OCI-LY7 (cell line): ENCODE results near the gene FRAS1. TPM values are rescaled to one million over a fixed set of nuclear protein-coding genes. Genes with fewer than 3 reads are reported as not detected.

Experiments used
- BruUV-seq: library from RNA; stranded (reverse); fragments of 400-500 nt; replicated peaks from 2 replicates; lab custom pipeline; 2021; lab: Mats Ljungman, UMichigan
- CTCF ChIA-PET: fragments of 300-600 bp; sonication (Branson Sonifier 250); formaldehyde crosslinking; loops from one replicate; lab custom pipeline; 2022; ENCODE audit warnings: antibody characterized with exemption; ENCODE audit not compliant: unreplicated experiment; lab: Charles Lee
- POLR2A ChIA-PET: fragments of 300-600 bp; sonication (Branson Sonifier 250); formaldehyde crosslinking; loops from one replicate; lab custom pipeline; 2022; ENCODE audit warnings: antibody characterized with exemption; lab: Charles Lee
- DNase-seq: peaks from one replicate; pipeline ENCODE4 v3.0.0-alpha.2; 2015; ENCODE audit warnings: low spot score
- H2AFZ ChIP-seq: fragments of 200-600 bp; sonication (generic), shearing (Covaris generic); 2 replicates; pipeline ENCODE4 v1.6.1; 2014; ENCODE audit warnings: mild to moderate bottlenecking, antibody characterized with exemption, low read length, moderate library complexity
- H3K27ac ChIP-seq: fragments of 200-600 bp; sonication (generic); 2 replicates; pipeline ENCODE4 v1.5.1; 2014; ENCODE audit warnings: mixed run types, low read depth, mild to moderate bottlenecking, moderate library complexity, low read length, inconsistent platforms; ENCODE audit not compliant: poor library complexity, severe bottlenecking
- H3K36me3 ChIP-seq: fragments of 200-600 bp; sonication (generic); 2 replicates; pipeline ENCODE4 v1.6.1; 2014; ENCODE audit warnings: mild to moderate bottlenecking, antibody characterized with exemption, low read length, moderate library complexity, mixed read lengths; ENCODE audit not compliant: insufficient read depth
- H3K4me1 ChIP-seq: fragments of 200-600 bp; sonication (generic); 2 replicates; pipeline ENCODE4 v1.5.1; 2014; ENCODE audit warnings: mild to moderate bottlenecking, low read length; ENCODE audit not compliant: insufficient read depth, poor library complexity, severe bottlenecking
- H3K4me2 ChIP-seq: fragments of 200-600 bp; sonication (generic); 2 replicates; pipeline ENCODE4 v1.6.1; 2014; ENCODE audit warnings: mild to moderate bottlenecking, low read length
- H3K4me3 ChIP-seq: fragments of 200-600 bp; sonication (generic); 2 replicates; pipeline ENCODE4 v1.5.1; 2014; ENCODE audit warnings: mild to moderate bottlenecking, low read depth, low read length; ENCODE audit not compliant: poor library complexity, severe bottlenecking
- H3K79me2 ChIP-seq: fragments of 200-600 bp; sonication (generic); 2 replicates; pipeline ENCODE4 v1.6.1; 2016; ENCODE audit warnings: low read depth, mild to moderate bottlenecking, low read length, moderate library complexity, mixed read lengths; ENCODE audit not compliant: insufficient read depth
- H3K9me2 ChIP-seq: fragments of 200-600 bp; sonication (generic); 2 replicates; pipeline ENCODE4 v1.6.1; 2016; ENCODE audit warnings: mild to moderate bottlenecking, low read length, mixed read lengths; ENCODE audit not compliant: insufficient read depth
- H3K9me3 ChIP-seq: fragments of 200-600 bp; sonication (generic); 2 replicates; pipeline ENCODE4 v1.6.1; 2014; ENCODE audit warnings: mild to moderate bottlenecking, mixed run types, low read length, mixed read lengths
- H4K20me1 ChIP-seq: fragments of 200-600 bp; sonication (generic); 2 replicates; pipeline ENCODE4 v1.6.1; 2014; ENCODE audit warnings: mild to moderate bottlenecking, antibody characterized with exemption, low read length, moderate library complexity, mixed read lengths; ENCODE audit not compliant: insufficient read depth
- CTCF ChIP-seq: fragments of 200-600 bp; sonication (generic); conservative IDR thresholded peaks from 2 replicates; pipeline ENCODE4 v1.5.1; 2014; ENCODE audit warnings: mild to moderate bottlenecking, antibody characterized with exemption, low read length, moderate library complexity, mixed read lengths
- EZH2phosphoT487 ChIP-seq: fragments of 200-600 bp; sonication (generic); IDR thresholded peaks from 2 replicates; pipeline ENCODE4 v1.6.1; 2018; ENCODE audit warnings: low read depth, borderline replicate concordance, mild to moderate bottlenecking, mixed run types, antibody characterized with exemption, low read length, moderate library complexity, mixed read lengths
- intact Hi-C: fragments of 100-400 bp; cut with micrococcal nuclease; formaldehyde crosslinking; loops from one replicate; pipeline ENCODE4 v1.10.0; 2022; ENCODE audit not compliant: unreplicated experiment
- total RNA-seq, 2 experiments: library from RNA; depleted of rRNA in 1 of 2; stranded (reverse); fragments of >200 nt in 1 of 2; shearing (Covaris generic) in 1 of 2; gene quantifications; 2 replicates each; pipeline ENCODE4 v1.2.3, GENCODE V29; 2014 to 2022

Gene FRAS1
- total RNA-seq, 2 experiments from 2014 or later = 0.19 to 0.30 TPM

GRCh38 chr4:78409612-78410202 is 352.6 kb downstream of the FRAS1 start:
- Histone ChIP-seq H3K4me3 (no peak overlapping the region), H3K79me2 (no peaks in the 10 kb centered on the region), H2AFZ (no peak overlapping the region), H4K20me1 (no peaks in the 10 kb centered on the region), H3K4me2 (no peak overlapping the region), H3K36me3 (no peaks in the 10 kb centered on the region), H3K9me2 (no peaks in the 10 kb centered on the region; the same call in 1 of the 2 replicates), H3K27ac (no peak overlapping the region), H3K4me1 (no peaks in the 10 kb centered on the region), H3K9me3 (no peaks in the 10 kb centered on the region)
- intact Hi-C loops = no loop called here
- ChIA-PET POLR2A (interaction anchor here (0.7 to 0.8 kb wide), 2 partner anchors 277 to 1805 kb away, joined by 3 to 4 read pairs; no protein-coding TSS in a partner anchor), CTCF (no interaction called here)
- BruUV-seq = no TSS peak
- DNase-seq = no peak
- TF ChIP-seq CTCF = no peak
- no peak for TF ChIP-seq EZH2phosphoT487

- CTCF ChIA-PET = no interaction called here
- no peak overlapping the region for H3K27ac ChIP-seq
- no peaks in the 10 kb centered on the region for H3K79me2 ChIP-seq
- intact Hi-C loops = no loop called here
- no peaks in the 10 kb centered on the region for H3K9me2 ChIP-seq
- no peak overlapping the region for H2AFZ ChIP-seq
- POLR2A ChIA-PET = interaction anchor here (0.7 kb wide), 1 partner anchor 115 kb away, joined by 3 read pairs; no protein-coding TSS in a partner anchor
- no TSS peak for BruUV-seq
- no peak for DNase-seq
- H3K36me3 ChIP-seq = no peaks in the 10 kb centered on the region
- no peaks in the 10 kb centered on the region for H4K20me1 ChIP-seq
- H3K4me3 ChIP-seq = no peak overlapping the region
- no peaks in the 10 kb centered on the region for H3K9me3 ChIP-seq
- TF ChIP-seq EZH2phosphoT487 = no peak
- no peak for TF ChIP-seq CTCF
- H3K4me1 ChIP-seq = no peaks in the 10 kb centered on the region
- no peak overlapping the region for H3K4me2 ChIP-seq
These were observed 353.1 kb downstream of the FRAS1 start for GRCh38 chr4:78410225-78410624.

- ChIA-PET POLR2A (interaction anchor here (0.7 kb wide), 1 partner anchor 115 kb away, joined by 3 read pairs; no protein-coding TSS in a partner anchor), CTCF (no interaction called here)
- H3K4me1 ChIP-seq = no peaks in the 10 kb centered on the region
- no TSS peak for BruUV-seq
- no peaks in the 10 kb centered on the region for H3K79me2 ChIP-seq
- H3K27ac ChIP-seq = no peak overlapping the region
- no peak overlapping the region for H2AFZ ChIP-seq
- DNase-seq = no peak
- intact Hi-C loops = no loop called here
- H3K9me3 ChIP-seq = no peaks in the 10 kb centered on the region
- TF ChIP-seq CTCF (no peak), EZH2phosphoT487 (no peak)
- H4K20me1 ChIP-seq = no peaks in the 10 kb centered on the region
- no peaks in the 10 kb centered on the region for H3K36me3 ChIP-seq
- H3K4me3 ChIP-seq = no peak overlapping the region
- H3K9me2 ChIP-seq = no peaks in the 10 kb centered on the region
- H3K4me2 ChIP-seq = no peak overlapping the region
These were observed 353.6 kb downstream of the FRAS1 start for GRCh38 chr4:78410676-78411075.
